ENCODE measurements around the gene CEP41.
"Not testable (repeated sequence)": the region's sequence is repeated elsewhere in the genome, so short reads cannot be mapped to it uniquely, and the experiment has no call there.

CEP41 gene

DNA sequence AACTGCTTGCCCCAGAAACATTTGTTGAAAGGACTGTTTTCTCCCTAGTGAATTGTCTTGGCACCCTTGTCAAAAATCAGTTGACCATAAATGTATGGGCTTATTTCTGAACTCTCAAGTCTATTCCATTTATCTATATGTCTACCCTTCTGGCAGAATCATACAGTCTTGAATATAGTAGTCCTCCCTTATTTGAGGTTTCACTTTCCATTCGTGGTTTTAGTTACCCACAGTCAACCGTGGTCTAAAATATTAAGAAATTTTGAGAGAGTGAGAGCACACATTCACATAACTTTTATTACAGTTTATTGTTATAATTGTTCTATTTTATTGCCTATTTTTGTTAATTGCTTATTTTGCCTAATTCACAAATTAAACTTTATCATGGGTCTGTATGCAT, 17.4 kb upstream of the CEP41 start:
- no peak for DNase-seq

DNA sequence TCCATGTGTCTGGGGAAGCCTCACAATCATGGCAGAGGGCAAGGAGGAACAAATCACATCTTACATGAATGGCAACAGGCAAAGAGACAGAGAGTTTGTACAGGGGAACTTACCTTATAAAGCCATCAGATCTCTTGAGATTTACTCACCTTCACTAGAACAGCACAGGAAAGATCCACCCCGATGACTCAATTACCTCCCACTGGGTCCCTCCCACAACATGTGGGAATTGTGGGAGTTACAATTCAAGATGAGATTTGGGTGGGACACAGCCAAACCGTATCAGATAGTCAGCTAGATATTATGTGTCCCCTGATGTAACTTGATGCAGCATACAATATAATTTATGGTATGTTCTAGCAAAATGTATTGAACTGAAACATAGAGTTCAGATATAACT, 14.1 kb upstream of the CEP41 start:
- DNase-seq: no peak

DNA sequence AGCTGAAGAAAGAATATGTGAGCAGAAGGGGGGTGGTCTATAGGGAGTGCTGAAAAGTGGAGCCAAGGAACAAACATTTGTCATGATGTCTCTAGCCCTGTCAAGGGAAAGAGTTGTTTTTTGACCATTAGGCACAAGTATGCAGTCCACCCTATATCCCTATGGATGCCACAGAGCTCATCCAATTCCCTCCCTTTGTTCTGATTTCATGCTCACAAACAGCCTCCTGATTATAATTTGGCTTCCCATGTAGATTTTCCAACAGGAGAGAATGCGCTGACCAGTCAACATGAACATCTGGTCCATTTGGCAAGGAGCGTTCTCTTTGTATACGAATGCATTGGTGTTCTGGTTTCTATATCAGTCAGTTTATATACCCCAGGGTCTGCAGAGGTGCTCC, 12.1 kb upstream of the CEP41 start:
- no peak for DNase-seq

DNA sequence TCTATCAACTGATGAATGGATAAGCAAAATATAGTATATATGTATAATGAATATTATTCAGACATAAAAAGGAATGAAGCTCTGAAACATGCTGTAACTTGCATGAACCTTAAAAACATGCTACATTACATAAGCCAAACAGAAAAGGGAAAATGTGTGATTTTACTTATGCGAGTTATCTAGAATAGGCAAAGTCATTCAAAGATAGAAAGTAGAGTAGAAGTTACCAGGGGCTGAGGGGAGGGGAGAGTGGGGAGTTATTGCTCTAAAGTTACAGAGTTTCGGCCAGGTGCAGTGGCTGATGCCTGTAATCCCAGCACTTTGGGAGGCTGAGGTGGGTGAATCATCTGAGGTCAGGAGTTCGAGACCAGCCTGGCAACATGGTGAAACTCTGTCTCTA, 10.5 kb upstream of the CEP41 start:
- DNase-seq: not testable (repeated sequence)

DNA sequence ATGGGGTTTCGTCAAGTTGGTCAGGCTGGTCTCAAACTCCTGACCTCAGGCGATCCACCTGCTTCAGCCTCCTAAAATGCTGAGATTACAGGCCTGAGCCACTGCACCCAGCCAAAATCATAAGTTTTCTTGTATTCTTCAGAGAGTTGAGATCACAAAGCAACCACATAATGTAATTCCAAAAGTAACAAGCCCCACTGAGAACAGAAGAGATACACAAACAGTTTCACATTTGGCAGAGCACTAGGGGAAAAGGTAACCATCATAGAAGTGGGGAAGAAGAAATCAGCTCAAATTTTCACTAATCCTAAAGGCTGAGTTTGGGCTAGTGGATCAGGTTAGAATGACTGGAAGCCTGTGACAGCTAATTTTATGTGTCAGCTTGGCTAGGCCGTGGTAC, 5.4 kb upstream of the CEP41 start:
- no peak for DNase-seq

DNA sequence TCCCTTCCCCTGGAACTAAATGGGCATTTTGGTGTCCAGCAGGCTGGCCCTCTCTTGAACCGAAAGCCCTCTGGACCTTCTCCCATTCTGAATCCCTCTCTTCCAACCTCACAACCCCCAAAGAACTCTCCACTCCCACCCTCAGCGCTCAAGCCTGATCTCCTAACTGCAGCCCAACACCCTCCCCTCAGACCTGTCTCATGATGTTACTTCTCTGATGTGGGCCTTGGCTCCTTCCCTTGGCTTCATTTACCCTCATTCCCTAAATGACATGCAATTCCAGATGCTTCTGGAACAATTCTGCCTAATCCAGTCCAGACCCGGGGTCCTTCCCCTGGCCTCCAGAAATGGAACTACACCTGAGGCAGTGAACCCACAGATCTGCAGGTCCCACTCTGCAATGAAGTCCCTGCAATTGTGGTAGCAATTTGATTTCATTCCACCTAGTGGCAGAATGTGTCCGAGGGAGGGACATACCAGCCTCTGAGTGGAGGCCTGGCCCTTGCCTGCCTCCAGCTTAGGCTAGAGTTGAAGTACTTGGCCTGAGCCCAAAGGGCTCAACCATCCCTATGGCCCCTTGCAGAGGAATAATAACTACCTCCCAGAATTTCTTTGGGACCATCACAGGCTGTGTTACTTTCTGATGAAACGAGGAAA, 4.1 kb upstream of the CEP41 start:
- no peak for DNase-seq

DNA sequence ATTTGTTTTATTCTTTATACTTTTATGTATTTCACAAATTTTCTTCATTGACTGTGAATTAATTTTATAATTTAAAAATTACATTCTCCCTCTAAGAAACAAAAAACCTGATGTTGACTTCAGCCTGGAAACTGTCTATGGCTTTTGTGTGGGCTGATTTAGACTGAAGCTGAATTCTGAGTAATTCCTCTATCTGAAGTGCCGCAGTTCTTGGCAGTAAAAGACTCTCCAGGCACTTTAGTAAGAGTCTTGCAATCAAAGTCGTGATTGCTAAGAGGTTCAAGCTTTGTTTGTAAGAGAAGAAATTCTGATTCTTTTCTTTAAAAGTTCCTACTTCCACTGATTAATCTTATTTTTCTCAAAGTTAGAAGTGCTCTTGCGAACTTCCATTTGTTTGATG, 3.4 kb upstream of the CEP41 start:
- no peak for DNase-seq

DNA sequence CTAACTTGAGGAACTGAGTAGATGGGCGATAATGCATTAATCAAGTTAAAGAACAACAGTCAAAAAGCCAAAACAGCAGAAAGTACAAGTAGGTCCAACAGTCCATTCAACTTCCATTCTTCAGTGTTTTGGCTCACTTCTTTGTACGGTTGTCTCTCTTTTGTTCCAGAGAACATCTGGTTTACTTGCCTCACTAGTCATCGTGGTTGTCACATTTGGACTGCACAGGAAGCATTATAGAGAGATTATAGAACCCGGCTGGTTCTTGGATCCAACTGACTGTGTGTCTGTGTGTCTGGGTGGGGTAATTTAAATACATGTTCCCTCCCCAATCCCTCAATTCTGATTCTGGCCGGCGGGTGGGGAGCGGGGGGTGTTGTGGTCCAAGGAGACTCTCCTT, 1.8 kb upstream of the CEP41 start:
- no peak for DNase-seq

DNA sequence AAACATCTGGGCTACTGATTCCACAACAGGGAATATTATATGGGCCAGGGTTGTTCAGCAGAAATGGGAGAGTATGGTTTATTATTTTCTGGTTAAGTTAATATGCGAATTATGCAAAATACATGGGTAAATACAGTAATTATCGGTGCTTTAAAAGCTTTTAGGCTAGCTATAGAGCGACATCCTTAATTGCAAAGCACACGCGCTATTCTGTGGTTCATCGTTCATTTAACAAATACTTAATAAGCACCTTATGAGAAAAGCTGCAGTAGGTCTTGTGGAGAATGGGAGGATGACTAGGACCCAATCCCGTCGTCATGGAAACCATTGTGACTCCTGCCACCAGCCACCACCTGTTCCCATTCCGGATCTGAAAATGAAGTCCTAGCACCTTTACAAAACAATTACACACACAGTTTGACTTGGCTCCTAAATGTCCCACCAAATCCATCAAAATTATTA, 623 bp upstream of the CEP41 start:
- DNase-seq: no peak

DNA sequence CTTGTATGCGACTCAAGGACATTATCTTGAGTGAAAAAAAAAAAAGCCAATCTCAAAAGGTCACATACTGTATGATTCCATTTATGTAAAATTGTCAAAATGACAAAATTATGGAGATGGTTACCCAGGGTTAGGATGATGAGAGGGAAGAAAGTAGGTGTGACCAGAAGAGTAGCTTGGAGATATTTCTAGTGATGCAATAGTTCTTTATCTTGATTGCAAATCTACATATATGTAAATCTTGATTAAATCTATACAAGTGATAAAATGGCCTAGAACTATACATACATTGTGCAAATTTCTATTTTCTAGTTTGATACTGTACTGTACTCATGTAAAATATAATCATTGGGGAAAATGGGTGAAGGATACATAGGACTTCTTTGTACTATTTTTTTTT, 4.6 kb downstream of the CEP41 start:
- DNase-seq: no peak

DNA sequence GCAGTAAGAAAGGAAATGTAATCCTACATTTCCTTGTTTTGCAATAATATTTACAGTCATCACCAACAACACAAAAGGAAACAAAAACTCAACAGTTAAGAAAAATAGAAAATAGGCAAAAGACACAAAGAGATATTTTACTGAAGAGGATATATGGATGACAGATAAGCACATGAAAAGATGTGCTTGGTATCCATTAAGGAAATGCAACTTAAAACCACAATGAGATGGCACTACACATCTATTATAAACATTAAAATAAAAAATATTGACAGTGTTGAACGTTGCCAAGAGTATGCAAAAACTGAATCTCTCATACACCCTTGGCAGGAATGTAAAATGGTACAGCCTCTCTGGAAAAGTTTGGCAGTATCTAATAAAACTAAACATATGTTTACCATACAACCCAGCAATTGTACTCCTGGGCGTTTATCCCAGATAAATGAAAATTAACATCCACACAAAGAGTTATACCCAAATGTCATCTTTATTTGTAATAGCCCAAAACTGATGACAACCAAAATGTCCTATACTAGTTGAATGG, 5.4 kb downstream of the CEP41 start:
- peak; percentile 34 for DNase-seq

DNA sequence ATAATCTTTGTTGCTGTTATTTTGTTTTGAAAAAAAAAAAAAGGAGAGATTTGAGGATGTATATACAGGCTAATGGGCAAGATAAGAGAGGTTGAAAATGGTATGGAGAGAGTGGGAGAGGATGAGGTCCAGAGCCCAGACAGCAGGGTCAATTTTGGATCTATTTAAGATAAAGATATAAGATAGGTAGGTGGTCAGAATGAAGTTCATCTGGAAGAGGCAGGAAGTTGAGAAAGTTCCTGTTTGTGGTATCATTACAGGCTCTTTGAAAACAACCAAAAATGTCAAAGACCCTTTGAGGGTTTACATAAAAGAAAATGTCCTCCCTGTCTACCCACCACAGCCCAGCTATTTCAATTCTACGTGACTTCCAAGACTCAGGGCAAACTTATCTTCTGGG, 7.5 kb downstream of the CEP41 start:
- no peak for DNase-seq

DNA sequence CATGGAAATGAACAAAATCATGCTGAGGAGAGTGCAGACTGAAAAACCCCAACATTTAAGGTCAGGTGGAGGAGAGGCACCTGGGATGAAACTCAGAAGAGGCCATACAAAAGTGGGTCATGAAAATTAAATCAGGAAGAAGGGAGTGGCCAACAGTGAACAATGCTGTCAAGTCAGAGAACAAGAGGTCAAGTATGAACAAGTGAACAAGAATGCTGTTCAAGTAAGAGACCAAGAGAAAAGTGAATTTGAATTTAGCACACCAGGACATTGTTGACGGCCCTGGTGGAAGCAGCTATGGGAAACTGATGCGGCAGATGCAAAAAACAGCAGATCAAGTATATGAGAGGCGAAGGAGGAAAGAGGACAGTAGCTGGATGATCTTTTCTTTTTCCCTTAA, 7.9 kb downstream of the CEP41 start:
- DNase-seq: no peak

DNA sequence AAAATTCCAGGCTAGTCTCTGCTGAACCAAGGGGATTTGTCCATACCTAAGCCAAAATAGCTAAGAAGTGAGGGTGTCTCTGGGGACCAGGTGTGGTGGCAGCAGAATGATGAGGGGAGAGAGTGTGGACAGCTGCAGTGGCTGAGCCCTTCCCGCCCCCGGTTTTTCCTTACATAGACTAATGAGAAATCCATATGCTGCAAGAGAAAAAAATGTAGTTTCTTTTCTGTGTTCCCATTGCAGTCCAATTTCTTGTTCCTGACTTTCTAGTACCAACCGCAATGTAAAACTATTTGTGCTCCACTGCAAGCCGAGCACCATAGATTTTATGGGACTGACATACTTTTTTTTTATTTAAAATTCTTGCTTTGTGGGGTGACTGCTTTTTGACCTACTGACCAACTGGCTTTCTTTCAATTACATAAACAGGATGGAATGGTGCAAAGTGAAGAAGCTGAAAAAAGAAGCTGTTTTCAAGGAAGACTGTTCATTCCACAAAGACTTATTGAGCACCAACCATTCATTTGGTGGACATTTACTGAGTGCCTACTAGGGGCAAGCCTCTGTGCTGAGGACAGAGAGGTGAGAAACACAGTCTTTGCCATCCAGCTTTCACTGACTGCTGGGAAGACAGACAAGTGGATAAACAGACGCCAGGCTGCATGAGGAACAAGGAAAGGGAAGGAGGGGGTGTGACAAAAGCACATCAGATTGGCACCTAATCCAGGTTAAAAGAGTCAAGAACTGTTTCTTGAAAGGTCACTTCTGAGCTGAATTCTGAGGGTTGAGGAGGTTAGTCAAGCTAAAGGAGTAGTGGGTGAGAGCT, 9.8 kb downstream of the CEP41 start:
- no peak for DNase-seq

DNA sequence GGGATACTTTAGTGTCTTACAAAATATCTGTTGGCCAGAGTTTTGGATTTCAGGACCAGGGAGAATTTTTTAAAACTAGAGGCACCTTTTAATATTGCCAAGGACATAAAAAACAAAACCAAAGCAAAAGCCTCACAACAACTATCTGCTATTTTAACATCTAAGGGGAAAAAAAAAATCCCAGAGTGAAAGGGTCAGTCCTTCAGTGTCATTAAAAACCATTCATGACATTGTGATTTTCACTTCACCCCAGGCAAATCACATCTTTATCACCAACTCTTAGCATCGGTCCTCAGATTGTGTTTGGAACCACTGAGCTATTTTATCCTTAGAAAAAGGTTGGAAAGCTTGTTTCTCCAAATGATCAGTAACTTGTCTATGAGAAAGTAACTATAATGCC, 10.7 kb downstream of the CEP41 start:
- no peak for DNase-seq

DNA sequence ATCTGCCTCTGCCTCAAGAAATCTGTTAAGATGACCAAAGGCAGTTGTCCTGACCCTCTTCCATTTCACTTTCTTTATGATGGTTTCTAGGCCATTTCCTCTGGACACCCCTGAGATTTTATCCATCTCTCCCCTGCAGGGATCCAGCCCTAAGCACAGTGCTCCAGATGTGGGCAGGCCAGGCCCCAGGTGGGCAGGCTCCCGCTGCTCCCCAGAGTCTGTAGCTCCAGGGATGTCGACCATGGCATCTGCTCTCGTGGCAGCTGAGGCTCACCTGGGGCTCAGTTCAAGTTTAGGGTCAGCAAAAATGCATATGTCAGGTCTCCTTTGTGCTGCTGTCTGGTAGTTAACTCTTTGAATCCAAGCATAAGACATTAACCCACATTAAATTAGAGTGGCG, 11.8 kb downstream of the CEP41 start:
- DNase-seq: no peak

DNA sequence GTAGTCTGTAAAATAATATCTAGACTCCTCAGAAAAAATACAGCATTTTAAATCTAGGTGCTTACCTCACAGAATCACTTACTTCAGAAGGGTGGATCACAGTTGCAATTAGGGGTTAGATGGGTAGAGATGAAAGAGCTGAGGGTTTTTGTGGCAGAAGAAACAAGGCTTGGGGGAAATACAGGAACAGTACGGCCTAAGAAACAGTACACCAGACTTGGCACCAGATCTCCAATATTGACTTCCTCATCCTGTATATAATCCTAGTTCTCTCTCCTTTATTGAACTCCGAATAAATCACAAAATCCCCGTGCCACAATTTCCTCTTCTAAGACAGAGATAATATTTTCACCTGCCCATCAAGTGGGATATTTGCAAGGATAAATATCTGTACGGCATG, 14.3 kb downstream of the CEP41 start:
- DNase-seq: no peak

DNA sequence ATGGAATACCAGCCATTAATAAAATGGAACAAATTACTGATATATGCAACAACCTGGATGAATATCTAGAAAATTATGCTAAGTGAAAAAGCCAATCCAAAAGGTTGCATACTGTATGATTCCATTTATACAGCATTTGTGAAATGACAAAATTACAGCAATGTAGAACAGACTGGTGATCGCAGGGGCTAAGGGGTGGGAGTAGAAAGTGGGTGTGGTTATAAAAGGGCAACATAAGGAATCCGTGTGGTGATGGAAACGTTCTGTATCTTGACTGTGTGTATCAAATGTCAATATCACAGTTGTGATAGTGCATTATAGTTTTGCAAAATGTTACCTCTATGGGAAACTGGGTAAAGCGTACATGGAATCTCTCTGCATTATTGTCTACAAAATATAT, 15.0 kb downstream of the CEP41 start:
- DNase-seq: no peak

DNA sequence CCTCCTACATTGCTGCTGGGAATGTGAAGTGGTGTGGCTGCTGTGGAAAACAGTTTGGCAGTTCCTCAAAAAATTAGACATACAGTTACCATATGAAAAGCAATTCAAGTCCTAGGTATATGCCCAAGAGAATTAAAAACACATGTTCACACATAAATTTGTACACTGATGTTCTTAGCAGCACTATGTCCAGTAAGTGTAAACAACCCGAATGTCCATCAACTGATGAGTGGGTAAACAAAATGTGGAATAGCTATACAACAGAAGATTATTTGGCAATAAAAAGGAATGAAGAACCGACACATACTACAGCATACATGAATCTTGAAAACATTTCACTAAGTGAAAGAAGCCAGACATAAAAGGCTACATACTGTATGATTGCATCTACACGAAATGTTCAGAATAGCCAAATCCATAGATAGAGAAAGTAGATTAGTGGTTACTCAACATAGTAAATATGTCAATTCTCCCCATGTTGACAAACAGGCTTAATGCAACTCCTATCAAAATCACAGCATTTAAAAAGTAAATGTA, 17.2 kb downstream of the CEP41 start:
- DNase-seq: no peak

DNA sequence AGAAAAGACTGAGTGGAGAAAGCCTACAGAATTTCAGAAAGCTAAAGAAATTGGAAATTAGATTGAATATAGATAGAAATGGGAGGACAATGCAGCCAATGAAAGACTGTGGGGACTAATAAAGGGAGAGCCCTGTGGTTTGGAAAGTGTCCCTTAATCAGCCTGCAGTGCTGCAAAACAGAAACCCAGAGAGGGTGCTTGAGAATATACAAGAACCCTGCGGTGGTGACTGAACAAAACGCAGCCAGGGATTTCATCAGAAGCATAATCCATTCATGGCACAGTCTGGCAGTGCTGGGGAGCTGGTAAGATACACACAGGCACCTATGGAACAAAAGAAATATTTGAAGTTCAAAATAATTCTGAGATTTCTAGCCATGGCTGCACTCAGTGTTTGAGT, 19.1 kb downstream of the CEP41 start:
- no peak for DNase-seq

DNA sequence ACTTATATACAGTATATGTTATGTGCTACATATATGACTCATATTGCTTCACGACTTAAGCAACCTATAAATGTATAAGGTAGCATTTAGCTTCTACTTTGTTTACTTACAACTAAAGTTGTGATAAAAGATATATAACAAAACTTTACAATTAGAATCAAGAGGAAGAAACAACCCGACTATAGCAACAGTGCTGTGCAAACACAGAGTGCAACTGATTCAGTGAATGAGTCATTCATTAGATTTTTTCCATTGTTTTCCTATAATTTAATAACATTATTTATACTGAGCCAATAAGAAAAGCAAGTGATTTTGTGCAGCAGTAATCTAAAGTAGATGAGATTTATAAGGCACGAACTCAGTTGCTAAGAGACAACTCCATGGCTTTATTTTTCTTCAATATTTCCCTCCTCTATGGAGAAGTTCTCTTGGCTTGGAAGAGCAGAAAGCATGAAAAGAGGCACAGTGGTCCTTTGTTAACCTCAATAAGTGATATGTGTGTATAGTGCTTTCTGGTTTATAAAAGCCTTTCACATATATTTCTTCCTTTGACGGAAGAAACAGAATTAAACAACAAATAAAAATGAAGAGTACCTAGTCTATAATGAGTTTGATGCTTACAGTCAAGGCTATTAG, 19.8 kb downstream of the CEP41 start:
- no peak for DNase-seq

DNA sequence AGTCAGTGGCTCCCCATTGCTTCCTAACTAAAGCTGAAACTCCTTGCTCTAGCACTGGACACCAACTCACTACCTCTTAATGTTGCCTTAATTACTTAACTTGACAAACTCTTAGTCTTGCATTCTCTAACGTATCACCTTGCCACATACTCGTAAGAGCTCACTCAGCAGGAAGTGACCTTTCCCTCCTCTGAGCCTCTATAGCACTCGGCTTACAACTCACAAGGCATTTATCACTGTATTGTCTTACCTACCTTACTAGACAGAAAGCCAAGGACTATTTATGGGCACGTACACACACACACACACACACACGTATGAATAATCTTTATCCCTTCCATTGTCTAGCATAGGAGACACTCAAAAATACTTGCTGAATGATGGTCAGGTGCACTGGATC, 21.2 kb downstream of the CEP41 start:
- DNase-seq: no peak

DNA sequence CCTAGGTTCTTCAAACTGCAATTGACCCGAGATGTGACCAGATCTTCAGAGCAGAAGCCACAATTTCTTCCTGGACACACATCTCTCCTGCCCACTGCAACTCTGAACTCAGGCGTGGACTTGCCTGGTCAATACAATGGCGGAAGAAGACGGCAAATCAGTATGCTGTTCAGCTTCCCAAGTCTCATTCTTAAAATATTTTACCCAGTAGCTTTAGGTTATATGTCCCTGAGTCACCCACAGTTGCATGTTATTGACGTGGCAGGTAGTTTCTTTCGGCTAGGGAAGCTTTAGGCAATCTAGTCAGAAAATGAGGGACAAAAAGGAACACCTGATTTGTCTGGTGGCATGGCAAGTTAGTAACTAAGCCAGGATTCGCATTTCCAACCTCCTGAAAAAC, 22.5 kb downstream of the CEP41 start:
- no peak for DNase-seq

DNA sequence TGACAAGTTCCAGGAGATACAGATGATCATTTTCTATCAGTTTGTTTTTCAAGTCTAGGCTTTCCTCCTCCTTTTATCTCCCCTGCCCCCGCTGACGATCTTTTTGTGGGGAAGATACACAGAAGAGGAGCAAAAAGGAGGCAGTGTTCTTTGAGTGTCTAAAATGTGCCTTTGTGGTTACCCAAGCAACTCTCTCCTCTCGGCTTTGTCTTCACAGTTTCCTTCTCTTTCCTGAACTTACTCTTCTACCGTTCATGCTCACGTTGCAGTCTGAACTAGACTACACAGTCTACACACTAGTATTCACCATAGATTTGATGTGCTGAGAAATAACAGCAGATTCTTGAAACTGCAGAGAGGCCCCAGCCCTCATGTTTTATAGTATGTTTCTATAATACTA, 23.6 kb downstream of the CEP41 start:
- no peak for DNase-seq
